GM20431 (cell line): ENCODE results near the gene SEC11A.
"Not testable (repeated sequence)": the region's sequence is repeated elsewhere in the genome, so short reads cannot be mapped to it uniquely, and the experiment has no call there.

ENCODE experiments used
- in situ Hi-C: fragments of 300-500 bp; cut with MseI, MboI; formaldehyde crosslinking; loops from one replicate; pipeline ENCODE4 v1.15.0; 2020; ENCODE audit warnings: low sequenced_read_pairs; ENCODE audit not compliant: unreplicated experiment

The SEC11A gene

GRCh38 chr15:84686446-84686845 is 29.5 kb downstream of the SEC11A start:
- in situ Hi-C loops: not testable (repeated sequence)

GRCh38 chr15:84685304-84685703 is 30.6 kb downstream of the SEC11A start:
- in situ Hi-C loops: no loop called here

- in situ Hi-C loops: no loop called here
Observed at GRCh38 chr15:84684092-84684491, 31.8 kb downstream of the SEC11A start.

DNA sequence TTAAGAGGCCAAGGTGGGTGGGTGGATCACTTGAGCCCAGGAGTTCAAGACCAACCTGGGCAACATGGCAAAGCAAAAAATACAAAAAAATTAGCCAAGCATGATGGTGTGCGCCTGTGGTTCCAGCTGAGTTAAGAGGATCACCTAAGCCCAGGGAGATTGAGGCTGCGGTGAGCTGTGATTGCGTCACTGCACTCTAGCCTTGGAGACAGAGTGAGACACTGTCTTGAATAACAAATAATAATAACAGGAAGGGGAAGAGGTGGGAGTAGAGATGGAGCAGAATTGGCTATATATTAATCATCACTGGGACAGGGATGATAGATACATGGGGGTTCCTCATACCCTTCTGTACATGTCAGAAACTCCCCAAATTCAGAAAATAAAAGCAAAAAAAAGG is 34.1 kb downstream of the SEC11A start:
- in situ Hi-C loops: no loop called here

- in situ Hi-C loops: no loop called here
Observed at GRCh38 chr15:84671211-84671610, 44.7 kb downstream of the SEC11A start.

DNA sequence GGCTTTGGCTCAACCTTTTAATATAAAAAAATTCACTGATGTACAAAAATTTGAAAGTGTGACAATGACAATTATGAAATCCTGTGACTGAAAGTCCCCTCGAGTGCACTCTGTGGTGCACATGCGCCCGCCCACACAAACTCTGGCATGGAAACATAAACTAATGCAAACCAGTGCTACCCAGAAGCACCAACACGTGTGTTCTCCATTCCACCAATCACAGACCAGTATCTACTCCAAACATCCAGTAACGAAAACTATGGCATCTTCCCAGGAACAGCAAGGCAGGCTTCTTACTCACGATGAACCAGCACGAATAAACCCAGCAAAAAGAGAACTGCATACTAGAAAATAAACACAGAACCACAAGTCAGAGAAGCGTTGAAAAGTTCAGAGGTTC is 46.2 kb downstream of the SEC11A start:
- in situ Hi-C loops: no loop called here

DNA sequence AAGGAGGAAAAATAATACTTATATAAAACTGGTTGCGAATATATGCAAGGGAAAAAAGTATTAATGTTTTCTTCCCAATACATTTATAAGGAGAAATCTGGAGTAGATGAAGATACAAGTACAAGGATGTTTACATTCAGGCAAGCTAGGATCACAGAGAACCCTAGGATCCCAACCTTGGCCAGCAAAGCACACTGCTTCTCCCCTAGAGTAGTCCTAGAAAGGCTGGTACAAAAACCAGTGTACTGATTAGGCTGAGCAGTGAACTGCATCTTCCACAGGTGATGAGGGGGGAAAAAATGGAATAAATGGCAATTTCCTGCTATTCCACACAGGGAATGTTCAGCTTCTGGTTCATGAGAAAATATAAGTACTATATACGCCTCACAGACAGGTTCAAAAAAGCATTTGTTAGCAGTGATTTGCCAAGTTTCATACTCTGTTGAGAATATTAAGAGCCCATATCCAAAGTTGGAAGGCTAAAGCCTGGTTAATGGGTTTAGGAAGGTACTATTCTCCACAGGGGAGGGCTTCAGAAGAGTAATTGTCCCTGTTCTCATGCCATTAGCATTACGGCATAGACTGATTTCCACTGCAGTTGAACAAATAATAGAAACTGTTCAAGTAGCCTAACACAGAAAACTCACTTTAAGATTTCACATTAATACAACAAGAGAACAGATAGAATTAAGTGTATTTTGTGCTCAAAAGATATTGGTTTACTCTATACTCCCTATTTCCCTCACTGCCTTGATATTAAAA is 47.5 kb downstream of the SEC11A start:
- in situ Hi-C loops: no loop called here

GRCh38 chr15:84666373-84666772 is 49.6 kb downstream of the SEC11A start:
- in situ Hi-C loops: no loop called here

DNA sequence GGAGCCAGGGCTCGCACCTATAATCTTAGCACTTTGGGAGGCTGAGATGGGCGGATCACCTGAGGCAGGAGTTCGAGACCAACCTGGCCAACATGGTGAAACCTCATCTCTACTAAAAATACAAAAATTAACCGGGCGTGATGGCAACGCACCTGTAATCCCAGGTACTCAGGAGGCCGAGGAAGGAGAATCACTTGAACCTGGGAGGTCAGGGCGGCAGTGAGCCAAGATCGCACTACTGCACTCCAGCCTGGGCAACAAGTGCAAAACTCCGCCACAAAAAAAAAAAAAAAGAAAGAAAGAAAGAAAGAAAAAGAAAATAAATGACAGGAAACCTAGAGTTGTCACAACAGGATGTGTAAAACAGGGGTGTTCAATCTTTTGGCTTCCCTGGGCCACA is 54.9 kb downstream of the SEC11A start:
- in situ Hi-C loops: no loop called here

DNA sequence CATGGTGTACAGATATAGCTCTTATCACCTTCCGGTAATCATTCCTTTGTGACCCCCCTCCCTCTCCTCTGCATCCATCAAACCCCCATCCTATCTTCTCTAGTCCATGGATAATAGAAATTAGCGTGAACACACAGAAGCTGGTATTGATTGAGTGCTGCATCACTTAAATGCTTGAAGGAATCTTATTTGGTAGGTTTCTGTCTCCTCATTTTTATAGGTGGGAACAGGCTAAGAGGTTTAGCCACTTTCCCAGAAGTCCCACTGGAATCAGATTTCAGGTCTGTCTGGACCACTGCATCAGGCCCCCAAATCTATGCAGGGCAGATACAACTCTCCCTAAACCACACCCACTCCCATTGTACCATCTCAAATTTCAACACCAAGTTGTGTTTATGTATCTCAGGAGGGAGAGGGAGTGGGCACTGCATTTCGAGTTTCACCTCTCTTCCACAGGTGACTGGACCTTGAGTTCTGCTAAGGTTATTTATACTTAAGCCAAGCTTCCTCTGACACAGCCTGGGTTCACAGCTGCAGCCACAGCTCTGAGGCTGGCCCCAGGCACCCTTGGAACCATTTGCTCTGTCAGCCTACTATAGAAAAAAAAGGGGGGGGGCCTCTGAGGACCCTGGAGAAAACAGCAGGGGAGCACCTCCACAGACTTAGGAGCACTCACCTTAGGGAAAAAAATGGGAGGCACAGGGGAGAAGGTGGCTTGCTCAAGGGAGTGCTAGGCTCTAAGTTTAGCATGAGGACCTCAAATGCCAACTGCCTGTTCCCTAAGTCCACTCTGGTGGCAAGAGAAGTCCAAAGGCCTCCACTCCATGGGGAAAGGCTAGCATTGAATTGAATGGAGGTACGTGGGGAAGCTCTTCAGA is 55.8 kb downstream of the SEC11A start:
- in situ Hi-C loops: no loop called here

DNA sequence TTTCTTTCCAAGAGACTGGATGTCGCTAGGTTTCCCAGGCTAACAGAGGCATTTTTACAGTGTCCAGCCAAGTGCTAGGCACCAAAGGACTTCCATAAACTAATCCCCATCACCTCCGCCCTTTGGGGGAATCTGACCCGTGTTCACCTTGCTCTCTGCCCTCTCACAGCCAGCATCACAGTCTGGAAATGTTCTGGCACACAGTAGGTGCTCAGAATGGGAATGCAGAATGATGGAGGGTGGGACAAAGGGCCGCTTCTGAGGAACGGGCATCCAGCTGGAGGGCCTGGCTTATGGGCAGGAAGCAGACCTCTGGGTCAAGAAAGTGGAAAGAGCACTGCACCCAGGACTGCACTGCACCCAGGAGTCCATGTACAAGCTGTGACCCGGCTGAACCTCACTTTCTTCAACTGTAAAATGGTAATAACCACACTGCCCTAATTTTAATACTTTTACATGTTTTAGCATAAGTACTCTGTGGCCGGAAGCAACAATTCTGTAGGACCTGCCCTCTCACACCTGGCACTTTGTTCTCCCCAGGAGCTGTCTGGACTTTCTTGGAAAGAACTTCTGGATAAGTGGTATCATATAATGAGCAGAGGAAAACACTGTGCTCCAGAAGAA is 57.0 kb downstream of the SEC11A start:
- in situ Hi-C loops: no loop called here

GRCh38 chr15:84658080-84658787 is 57.7 kb downstream of the SEC11A start, which contains the start of gene NMB:
TSS of gene NMB (minus strand) at chr15:84658199. CDS start at chr15:84658152, 47 bp downstream.
- in situ Hi-C loops: no loop called here

DNA sequence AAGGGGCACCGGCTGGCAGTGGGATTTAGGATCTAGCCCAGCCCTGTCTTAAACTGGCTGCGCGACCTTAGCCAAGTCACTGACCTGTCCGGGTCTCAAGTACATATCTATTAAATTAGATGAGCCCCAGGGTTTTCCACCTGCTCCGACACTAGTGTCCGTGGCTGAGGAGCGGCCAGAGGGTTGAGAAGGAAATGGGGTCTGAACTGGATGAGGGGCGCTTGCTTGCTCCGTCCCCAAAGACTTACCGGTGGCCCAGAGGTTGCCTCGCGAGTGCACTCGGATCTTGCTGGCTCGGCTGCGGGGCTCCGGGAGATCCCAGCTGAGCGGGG is 58.2 kb downstream of the SEC11A start:
- in situ Hi-C loops: no loop called here

GRCh38 chr15:84656972-84657371 is 59.0 kb downstream of the SEC11A start:
- in situ Hi-C loops: no loop called here

GRCh38 chr15:84654689-84655453 is 61.1 kb downstream of the SEC11A start:
- in situ Hi-C loops: no loop called here

GRCh38 chr15:84653910-84654688 is 61.8 kb downstream of the SEC11A start, which contains the start of gene WDR73:
TSS of gene WDR73 (minus strand) at chr15:84654283. CDS start at chr15:84654274, 9 bp downstream.
- in situ Hi-C loops: no loop called here

GRCh38 chr15:84653584-84653909 is 62.4 kb downstream of the SEC11A start:
- in situ Hi-C loops: no loop called here

DNA sequence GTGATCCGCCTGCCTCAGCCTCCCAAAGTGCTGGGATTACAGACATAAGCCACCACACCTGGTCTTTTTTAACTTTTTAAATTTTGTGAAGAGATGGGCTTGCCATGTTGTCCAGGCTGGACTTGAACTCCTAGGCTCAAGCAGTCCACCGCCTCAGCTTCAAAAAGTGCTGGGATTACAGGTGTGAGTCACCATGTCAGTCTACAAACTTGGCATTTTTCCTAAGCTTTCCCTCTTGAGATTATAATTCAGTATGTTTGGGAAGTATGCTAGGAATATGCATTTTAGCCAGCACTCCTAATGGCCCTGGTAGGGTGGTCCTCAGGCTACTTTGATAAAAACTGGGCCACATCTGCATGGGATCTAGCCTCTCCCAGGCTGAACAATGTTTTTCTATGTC is 66.2 kb downstream of the SEC11A start:
- in situ Hi-C loops: no loop called here

DNA sequence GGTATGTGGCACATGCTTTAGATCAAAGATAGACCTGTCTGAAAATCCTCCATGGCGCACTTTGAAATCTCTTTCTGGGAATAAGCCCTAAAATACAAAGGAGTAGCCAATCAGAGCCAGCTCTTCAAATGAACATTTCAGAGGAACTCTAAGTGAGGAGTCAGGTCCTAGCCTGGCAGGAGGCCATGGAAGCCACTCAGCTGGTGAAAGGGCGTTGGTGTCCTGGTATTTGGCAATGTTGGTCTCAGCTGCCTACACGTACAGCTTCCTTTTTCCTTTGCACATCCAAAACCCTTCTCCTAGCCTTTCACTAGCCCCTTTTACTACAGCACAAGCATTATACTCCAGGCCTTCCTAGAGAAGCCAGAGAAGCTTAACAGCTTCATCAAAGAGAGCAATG is 67.4 kb downstream of the SEC11A start:
- in situ Hi-C loops: no loop called here
